HG03354 (cell line): Measurements from ENCODE around the gene MSLN.
"Not testable (repeated sequence)": the region's sequence is repeated elsewhere in the genome, so short reads cannot be mapped to it uniquely, and the experiment has no call there.

ENCODE experiments used
- ATAC-seq: cut with Tn5 transposase; IDR thresholded peaks from one replicate; pipeline ENCODE4 v1.9.1; 2021; ENCODE audit warnings: mild to moderate bottlenecking; ENCODE audit not compliant: unreplicated experiment, poor library complexity, severe bottlenecking

Gene MSLN

GRCh38 chr16:754121-754607 lies 6.4 kb upstream of the MSLN start:
- not testable (repeated sequence) for ATAC-seq

GRCh38 chr16:754656-755055 lies 5.9 kb upstream of the MSLN start:
- ATAC-seq = no peak

- ATAC-seq = no peak
Measured at GRCh38 chr16:756428-756827, 4.1 kb upstream of the MSLN start.

GRCh38 chr16:759110-759910 lies 1.2 kb upstream of the MSLN start:
- ATAC-seq = no peak

- no peak for ATAC-seq
Measured at GRCh38 chr16:760065-760464, 469 bp upstream of the MSLN start.

GRCh38 chr16:761625-762513 lies 1.3 kb downstream of the MSLN start:
- no peak for ATAC-seq

- no peak for ATAC-seq
Measured at GRCh38 chr16:762595-763268, 2.2 kb downstream of the MSLN start.

GRCh38 chr16:763369-764183 lies 3.0 kb downstream of the MSLN start:
- no peak for ATAC-seq

- no peak for ATAC-seq
Measured at GRCh38 chr16:764184-764750, 3.7 kb downstream of the MSLN start.

GRCh38 chr16:764848-765487 lies 4.4 kb downstream of the MSLN start:
- ATAC-seq = no peak

- ATAC-seq = no peak
Measured at GRCh38 chr16:765488-765865, 4.9 kb downstream of the MSLN start.

- ATAC-seq = no peak
Measured at GRCh38 chr16:766008-766819, 5.7 kb downstream of the MSLN start.

GRCh38 chr16:766820-767640 lies 6.5 kb downstream of the MSLN start:
- ATAC-seq = no peak

GRCh38 chr16:767743-768235 lies 7.3 kb downstream of the MSLN start:
- ATAC-seq = no peak

GRCh38 chr16:768428-768827 lies 7.9 kb downstream of the MSLN start:
- ATAC-seq = no peak

- ATAC-seq = no peak
Measured at GRCh38 chr16:769184-769784, 8.8 kb downstream of the MSLN start.

- no peak for ATAC-seq
Measured at GRCh38 chr16:769934-770333, 9.4 kb downstream of the MSLN start.
